IMR-90 (cell line): ENCODE results near the gene MRPL49. TPM values are rescaled to one million over a fixed set of nuclear protein-coding genes. Genes with fewer than 3 reads are reported as not detected.
A peak's percentile ranks its signal among the peaks of the same experiment; 100 is the strongest.

Experiments
- ATAC-seq: fragments of 200-7000 bp; cut with Tn5 transposase; 2 replicates; pipeline ENCODE4 v1.9.1; 2020; ENCODE audit warnings: low read depth, mild to moderate bottlenecking, moderate library complexity
- BruUV-seq: library from RNA; stranded (reverse); fragments of 400-500 nt; replicated peaks from 2 replicates; lab custom pipeline; 2021; lab: Mats Ljungman, UMichigan
- CTCF ChIA-PET: fragments of 300-600 bp; formaldehyde crosslinking; extraction: SDS; loops from one replicate; lab custom pipeline; 2021; ENCODE audit warnings: antibody characterized with exemption; lab: Yijun Ruan, JAX
- POLR2A ChIA-PET: fragments of 300-600 bp; sonication (Branson Sonifier 250); formaldehyde crosslinking; loops from one replicate; lab custom pipeline; 2022; ENCODE audit warnings: antibody characterized with exemption; ENCODE audit not compliant: unreplicated experiment; lab: Charles Lee
- DNase-seq: peaks from one replicate; pipeline ENCODE4 v3.0.0; 2013
- H2AFZ ChIP-seq: replicated peaks from 2 replicates; pipeline ENCODE3; 2013; ENCODE audit warnings: low read length, mild to moderate bottlenecking; ENCODE audit not compliant: poor library complexity
- H2AK5ac ChIP-seq: 2 replicates; pipeline ENCODE4 v1.6.1; 2013; ENCODE audit warnings: low read depth, low read length, inconsistent platforms
- H2AK9ac ChIP-seq: replicated peaks from 2 replicates; pipeline ENCODE3; 2013; ENCODE audit warnings: mild to moderate bottlenecking, low read depth, low read length, moderate library complexity; ENCODE audit not compliant: poor library complexity
- H2BK120ac ChIP-seq: 2 replicates; pipeline ENCODE4 v1.6.1; 2013; ENCODE audit warnings: low read depth, low read length, inconsistent platforms
- H2BK15ac ChIP-seq: 3 replicates; pipeline ENCODE4 v1.6.1; 2013; ENCODE audit warnings: low read depth, low read length, inconsistent platforms
- H2BK20ac ChIP-seq: 2 replicates; pipeline ENCODE4 v1.6.1; 2013; ENCODE audit warnings: low read depth, mild to moderate bottlenecking, inconsistent platforms, low read length, moderate library complexity
- H2BK5ac ChIP-seq: 2 replicates; pipeline ENCODE4 v1.6.1; 2013; ENCODE audit warnings: mild to moderate bottlenecking, low read depth, low read length, inconsistent platforms; ENCODE audit not compliant: poor library complexity, severe bottlenecking
- H3K14ac ChIP-seq: replicated peaks from 2 replicates; pipeline ENCODE4 v1.6.1; 2013; ENCODE audit warnings: low read depth, low read length, inconsistent platforms
- H3K18ac ChIP-seq: 2 replicates; pipeline ENCODE4 v1.6.1; 2013; ENCODE audit warnings: low read depth, low read length, control low read depth
- H3K23ac ChIP-seq: 2 replicates; pipeline ENCODE4 v1.6.1; 2013; ENCODE audit warnings: low read depth, low read length, inconsistent platforms
- H3K27ac ChIP-seq: 2 replicates; pipeline ENCODE4 v1.5.1; 2013; ENCODE audit warnings: mild to moderate bottlenecking, control low read depth, low read length; ENCODE audit not compliant: insufficient read depth
- H3K27me3 ChIP-seq: 2 replicates; pipeline ENCODE4 v1.6.1; 2013; ENCODE audit warnings: low read length; ENCODE audit not compliant: control insufficient read depth, insufficient read depth
- H3K36me3 ChIP-seq: 2 replicates; pipeline ENCODE4 v1.6.1; 2013; ENCODE audit warnings: low read length, mixed read lengths; ENCODE audit not compliant: control insufficient read depth, insufficient read depth
- H3K4ac ChIP-seq: 2 replicates; pipeline ENCODE4 v1.6.1; 2013; ENCODE audit warnings: low read depth, low read length, inconsistent platforms
- H3K4me1 ChIP-seq: 2 replicates; pipeline ENCODE4 v1.6.1; 2013; ENCODE audit warnings: low read length, mixed read lengths; ENCODE audit not compliant: control insufficient read depth, insufficient read depth
- H3K4me2 ChIP-seq: 2 replicates; pipeline ENCODE4 v1.6.1; 2013; ENCODE audit warnings: low read depth, mild to moderate bottlenecking, control low read depth, low read length, moderate library complexity
- H3K4me3 ChIP-seq: 2 replicates; pipeline ENCODE4 v1.5.1; 2013; ENCODE audit warnings: low read depth, mild to moderate bottlenecking, control low read depth, low read length, moderate library complexity; ENCODE audit not compliant: insufficient read depth
- H3K56ac ChIP-seq: 2 replicates; pipeline ENCODE4 v1.6.1; 2013; ENCODE audit warnings: low read length, inconsistent platforms; ENCODE audit not compliant: insufficient read depth; ENCODE audit errors: extremely low read depth
- H3K79me1 ChIP-seq, 2 experiments: 2 replicates each; pipeline ENCODE4 v1.6.1; 2013; ENCODE audit warnings: low read length in 2 of 2, inconsistent platforms in 1 of 2, low read depth in 1 of 2
- H3K9ac ChIP-seq: 2 replicates; pipeline ENCODE4 v1.6.1; 2013; ENCODE audit warnings: low read depth, low read length, control low read depth
- H3K9me1 ChIP-seq: 2 replicates; pipeline ENCODE4 v1.6.1; 2013; ENCODE audit warnings: low read length, inconsistent platforms; ENCODE audit not compliant: insufficient read depth
- H3K9me3 ChIP-seq: 2 replicates; pipeline ENCODE4 v1.6.1; 2013; ENCODE audit warnings: low read length; ENCODE audit not compliant: control insufficient read depth, insufficient read depth
- H4K20me1 ChIP-seq: 2 replicates; pipeline ENCODE4 v1.6.1; 2013; ENCODE audit warnings: low read length, inconsistent platforms; ENCODE audit not compliant: insufficient read depth
- H4K5ac ChIP-seq: 2 replicates; pipeline ENCODE4 v1.6.1; 2013; ENCODE audit warnings: mild to moderate bottlenecking, low read depth, low read length, control low read depth
- H4K8ac ChIP-seq, 2 experiments: 2 replicates each; pipeline ENCODE4 v1.6.1; 2013; ENCODE audit warnings: low read depth in 2 of 2, low read length in 2 of 2, control low read depth in 1 of 2, inconsistent platforms in 1 of 2
- H4K91ac ChIP-seq: 2 replicates; pipeline ENCODE4 v1.6.1; 2013; ENCODE audit warnings: low read depth, low read length, inconsistent platforms; ENCODE audit not compliant: insufficient read depth
- CEBPB ChIP-seq: IDR thresholded peaks from 2 replicates; pipeline ENCODE4 v1.6.1; 2012; ENCODE audit warnings: low read depth, low read length, improper control_type of control experiment
- CHD1 ChIP-seq: IDR thresholded peaks from 2 replicates; pipeline ENCODE4 v1.6.1; 2012; ENCODE audit warnings: low read depth, low read length, improper control_type of control experiment
- CTCF ChIP-seq: conservative IDR thresholded peaks from 2 replicates; pipeline ENCODE4 v1.5.1; 2012; ENCODE audit warnings: mild to moderate bottlenecking, low read depth, low read length, improper control_type of control experiment
- ELK1 ChIP-seq: fragments of 150-350 bp; IDR thresholded peaks from 2 replicates; pipeline ENCODE4 v1.6.1; 2016; ENCODE audit warnings: low read depth, mild to moderate bottlenecking, low read length, moderate library complexity, borderline replicate concordance
- FOS ChIP-seq: fragments of 150-350 bp; IDR thresholded peaks from 2 replicates; pipeline ENCODE4 v1.6.1; 2016; ENCODE audit warnings: low read depth, low read length
- MAFK ChIP-seq: IDR thresholded peaks from 2 replicates; pipeline ENCODE4 v1.6.1; 2012; ENCODE audit warnings: low read depth, low read length, improper control_type of control experiment
- MXI1 ChIP-seq: IDR thresholded peaks from 2 replicates; pipeline ENCODE4 v1.6.1; 2012; ENCODE audit warnings: low read depth, mild to moderate bottlenecking, low read length, moderate library complexity, borderline replicate concordance
- NFE2L2 ChIP-seq: fragments of 150-350 bp; IDR thresholded peaks from 2 replicates; pipeline ENCODE4 v1.6.1; 2016; ENCODE audit warnings: low read depth, mild to moderate bottlenecking, low read length
- POLR2A ChIP-seq: IDR thresholded peaks from 2 replicates; pipeline ENCODE4 v1.6.1; 2012; ENCODE audit warnings: mild to moderate bottlenecking, low read depth, low read length
- RAD21 ChIP-seq: IDR thresholded peaks from 2 replicates; pipeline ENCODE4 v1.6.1; 2012; ENCODE audit warnings: low read length, improper control_type of control experiment
- RFX5 ChIP-seq: IDR thresholded peaks from 2 replicates; pipeline ENCODE4 v1.8.0; 2012; ENCODE audit warnings: low read depth, mild to moderate bottlenecking, low read length, moderate library complexity
- SMC3 ChIP-seq: fragments of 150-350 bp; IDR thresholded peaks from 2 replicates; pipeline ENCODE4 v1.6.1; 2016; ENCODE audit warnings: low read depth, mild to moderate bottlenecking, antibody characterized with exemption, low read length, moderate library complexity
- USF2 ChIP-seq: fragments of 150-350 bp; IDR thresholded peaks from 2 replicates; pipeline ENCODE4 v1.6.1; 2017; ENCODE audit warnings: mild to moderate bottlenecking, antibody characterized with exemption, low read length, low read depth
- WGBS, 2 experiments: methylation state at CpG; one replicate each; pipeline versions ENCODE4 v1.1.5 to v1.1.7; 2013; ENCODE audit warnings: missing lambda C conversion rate in 2 of 2; ENCODE audit not compliant: insufficient read length in 1 of 2; ENCODE audit errors: extremely low coverage in 2 of 2; 5-methylcytosine and 5-hydroxymethylcytosine counted together
- dilution Hi-C: fragments of 300-500 bp; cut with HindIII; formaldehyde crosslinking; loops from one replicate; pipeline ENCODE4 v1.14.3; 2018; ENCODE audit warnings: low sequenced_read_pairs; ENCODE audit not compliant: unreplicated experiment
- in situ Hi-C: fragments of 300-500 bp; cut with MboI; formaldehyde crosslinking; loops from 3 replicates; pipeline ENCODE4 v1.14.3; 2019; ENCODE audit warnings: low sequenced_read_pairs, inconsistent platforms, mixed read lengths
- intact Hi-C: fragments of 100-400 bp; cut with micrococcal nuclease; formaldehyde crosslinking; loops from 2 replicates; pipeline ENCODE4 v1.10.0; 2022
- polyA plus RNA-seq, 3 experiments: library from polyadenylated mRNA; depleted of rRNA; stranded (reverse); fragments of >200 nt; gene quantifications; 2 replicates each; pipeline ENCODE4 v1.2.3, GENCODE V29; 2012; ENCODE audit warnings: low replicate concordance in 1 of 3
- total RNA-seq: library from RNA; depleted of rRNA; stranded (reverse); fragments of >200 nt; gene quantifications from 2 replicates; pipeline ENCODE4 v1.2.3, GENCODE V29; 2012

The MRPL49 gene
- total and polyA plus RNA-seq, 2 of the 4 experiments (the other 2 are of a cell fraction) = 55.2 to 56.8 TPM

GRCh38 chr11:65095974-65096806, 25.9 kb upstream of the MRPL49 start, which contains the start of gene VPS51:
VPS51 (plus strand) TSS chr11:65096214; CDS start chr11:65096251, 37 bp downstream.
- H4K8ac ChIP-seq = peak within 1 kb of the TSS; percentile 99 to 100
- no peak within 1 kb of the TSS for H2BK5ac ChIP-seq
- peak within 1 kb of the TSS; percentile 53 for H3K9ac ChIP-seq
- ChIA-PET CTCF (interaction anchor here (3.9 kb wide), 1 partner anchor 15 kb away, joined by 15 read pairs; the partner anchor contains the start of gene TM7SF2), POLR2A (interaction anchor here (0.8 kb wide), 1 partner anchor 11 kb away, joined by 4 read pairs; no protein-coding TSS in a partner anchor)
- H4K5ac ChIP-seq = peak within 1 kb of the TSS; percentile 89
- H2BK15ac ChIP-seq = no peak within 1 kb of the TSS
- peaks cover 10 to 25% of the 10 kb centered on the region in 2 experiments for H3K79me1 ChIP-seq
- peak within 1 kb of the TSS; percentile 10; the same call in 1 of the 2 replicates for H2BK20ac ChIP-seq
- no peak within 1 kb of the TSS for H3K18ac ChIP-seq
- peak within 1 kb of the TSS; percentile 39 for H3K4me2 ChIP-seq
- H2AFZ ChIP-seq = peak within 1 kb of the TSS; percentile 97
- H2BK120ac ChIP-seq = no peak within 1 kb of the TSS
- peak within 1 kb of the TSS; percentile 59 for H4K91ac ChIP-seq
- peak within 1 kb of the TSS; percentile 58; the same call in 1 of the 2 replicates for H3K14ac ChIP-seq
- peak within 1 kb of the TSS; percentile 80 for H2AK5ac ChIP-seq
- H3K23ac ChIP-seq = no peak within 1 kb of the TSS
- H3K27me3 ChIP-seq = no peaks in the 10 kb centered on the region
- H3K4me3 ChIP-seq = peak within 1 kb of the TSS; percentile 41
- H2AK9ac ChIP-seq = peak within 1 kb of the TSS; percentile 95
- dilution Hi-C loops (no loop called here), in situ Hi-C loops (no loop called here), intact Hi-C loops (loop anchor here (1.0 to 5.0 kb wide), 2 partner anchors 12 to 179 kb away; partner anchors contain the start of genes ATG2A, CDCA5 and ZFPL1)
- H3K36me3 ChIP-seq = 0 out of 2 replicates have a peak, but pooled peaks cover 2% of the 10 kb centered on the region
- peak within 1 kb of the TSS; percentile 77 for H3K4ac ChIP-seq
- BruUV-seq = TSS peak; percentile 9
- WGBS, 2 experiments = 0% methylated on average over 19 of the region's 52 CpGs; no CpG with 5 or more reads in 1 of the 2 experiments
- H4K20me1 ChIP-seq = no peaks in the 10 kb centered on the region
- peaks cover 4% of the 10 kb centered on the region; the same call in 1 of the 2 replicates for H3K9me1 ChIP-seq
- peak within 1 kb of the TSS; percentile 15 for H3K27ac ChIP-seq
- ATAC-seq (peak; percentile 99), DNase-seq (peak; percentile 90)
- H3K9me3 ChIP-seq = no peaks in the 10 kb centered on the region
- H3K4me1 ChIP-seq = no peaks in the 10 kb centered on the region
- no peak within 1 kb of the TSS for H3K56ac ChIP-seq
- TF ChIP-seq ELK1 (0 out of 2 replicates have a peak, but pooled peaks have one; percentile 65), MXI1 (peak; percentile 70; the same call in 1 of the 2 replicates), CTCF (no peak), RAD21 (no peak), MAFK (no peak), USF2 (peak; percentile 39; the same call in 1 of the 2 replicates), SMC3 (peak; percentile 11; the same call in 1 of the 2 replicates), NFE2L2 (no peak), CEBPB (no peak), RFX5 (no peak), POLR2A (peak; percentile 97), CHD1 (no peak), FOS (no peak; the same call in 1 of the 2 replicates)
